Glomerular visceral epithelial cell (primary cell): Measurements from ENCODE around the gene SLC1A4.
"Not testable (repeated sequence)": the region's sequence is repeated elsewhere in the genome, so short reads cannot be mapped to it uniquely, and the experiment has no call there.

Experiments
- DNase-seq: peaks from one replicate; pipeline ENCODE4 v3.0.0-alpha.2; 2016; ENCODE audit errors: extremely low spot score

SLC1A4 gene

DNA sequence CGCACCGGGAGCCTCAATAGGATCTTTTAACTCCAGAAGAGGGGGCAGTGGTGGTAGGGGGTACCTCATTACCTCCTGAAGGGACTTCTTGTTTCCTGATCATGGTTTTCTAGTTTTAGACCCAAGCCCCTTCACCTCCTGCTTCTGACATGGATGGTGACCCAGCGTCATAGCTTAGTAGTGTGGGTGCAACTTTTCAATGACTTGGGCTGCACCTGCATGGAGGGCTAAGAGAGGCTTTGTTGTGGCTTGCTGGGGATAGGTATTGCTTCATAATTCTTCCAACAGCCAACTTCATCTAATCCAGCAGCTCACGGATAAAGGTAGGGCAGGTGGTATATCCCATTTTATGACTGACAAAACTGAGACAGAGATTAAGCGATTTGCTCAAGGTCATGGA is 3.0 kb downstream of the SLC1A4 start:
- DNase-seq = no peak

GRCh38 chr2:64992990-64993389 is 3.8 kb downstream of the SLC1A4 start:
- no peak for DNase-seq

DNA sequence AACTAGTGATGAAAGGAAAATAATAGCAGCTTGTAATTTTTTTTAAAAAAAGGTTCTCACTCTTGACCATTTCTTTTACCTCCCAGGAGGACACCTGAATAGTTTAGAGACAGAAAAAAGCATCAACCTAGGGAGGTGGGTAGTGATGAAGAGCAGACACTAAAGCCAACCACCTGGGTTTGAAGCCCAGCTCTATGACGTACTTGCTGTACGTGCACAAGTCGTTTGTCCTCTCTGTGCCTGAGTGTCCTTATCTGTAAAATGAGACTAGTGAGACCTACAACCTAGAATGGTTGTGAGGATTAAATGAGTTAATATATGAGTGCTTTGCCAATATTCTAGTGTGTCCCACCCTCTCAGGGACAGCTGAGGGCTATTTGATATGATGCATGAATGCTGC is 5.8 kb downstream of the SLC1A4 start:
- DNase-seq = no peak

DNA sequence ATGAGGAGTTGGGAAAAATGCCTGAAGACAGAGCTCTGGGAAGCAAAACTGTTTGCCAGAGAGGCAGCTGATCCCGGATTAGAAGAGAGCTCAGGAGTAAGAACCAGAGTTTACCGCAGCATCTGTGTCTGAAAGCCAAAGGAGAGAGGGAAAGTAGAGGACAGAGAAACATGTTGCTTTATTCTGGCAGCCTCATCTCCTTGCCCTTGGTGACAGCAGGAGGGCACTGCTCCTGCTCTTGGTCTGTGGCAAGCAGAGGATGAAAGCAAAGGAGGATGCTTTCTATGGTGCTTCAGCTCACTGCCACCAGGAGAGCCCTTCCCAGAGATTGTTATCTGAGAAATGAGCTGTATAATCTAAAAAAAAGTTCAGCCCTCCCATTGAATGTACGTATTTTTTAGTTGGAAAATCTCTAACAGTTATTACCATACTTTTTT is 7.7 kb downstream of the SLC1A4 start:
- no peak for DNase-seq

GRCh38 chr2:64998658-64999061 is 9.5 kb downstream of the SLC1A4 start:
- DNase-seq = no peak

- DNase-seq = no peak
Measured at GRCh38 chr2:64999754-65000153, 10.6 kb downstream of the SLC1A4 start.

GRCh38 chr2:65000644-65001043 is 11.4 kb downstream of the SLC1A4 start:
- no peak for DNase-seq

GRCh38 chr2:65003037-65003436 is 13.8 kb downstream of the SLC1A4 start:
- no peak for DNase-seq

DNA sequence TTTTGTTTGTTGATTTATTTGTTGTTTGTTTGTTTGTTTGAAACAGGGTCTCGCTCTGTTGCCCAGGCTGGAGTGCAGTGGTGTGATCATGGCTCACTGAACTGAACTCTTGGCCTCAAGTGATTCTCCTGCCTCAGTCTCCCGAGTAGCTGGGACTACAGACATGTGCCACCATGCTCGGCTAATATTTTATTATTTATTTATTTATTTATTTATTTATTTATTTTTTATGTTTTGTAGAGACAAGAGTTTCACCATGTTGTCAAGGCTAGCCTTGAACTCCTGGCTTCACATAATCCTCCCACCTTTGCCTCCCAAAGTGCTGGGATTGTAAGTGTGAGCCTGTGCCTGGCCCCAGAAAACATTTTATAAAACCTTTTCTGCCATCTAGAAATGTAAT is 15.0 kb downstream of the SLC1A4 start:
- not testable (repeated sequence) for DNase-seq

DNA sequence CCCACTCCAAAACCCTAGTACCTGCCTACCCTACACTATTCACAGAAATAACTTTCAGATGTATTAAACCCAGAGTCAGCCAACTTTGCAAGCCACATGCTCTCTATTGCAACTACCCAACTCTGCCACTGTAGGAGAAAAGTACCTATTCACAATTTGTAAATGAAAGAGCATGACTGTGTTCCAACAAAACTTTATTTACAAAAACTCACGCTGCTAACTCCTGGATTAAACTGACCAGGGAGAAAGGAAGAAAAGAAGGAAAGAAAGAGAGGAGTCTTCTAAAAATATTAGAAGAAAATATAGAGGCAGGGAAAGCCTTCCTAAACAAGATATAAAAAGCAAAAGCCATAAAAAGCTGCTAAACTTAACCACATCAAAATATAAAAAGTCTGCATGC is 24.6 kb downstream of the SLC1A4 start:
- no peak for DNase-seq

- DNase-seq = no peak
Measured at GRCh38 chr2:65015731-65016130, 26.5 kb downstream of the SLC1A4 start.

GRCh38 chr2:65016789-65017188 is 27.6 kb downstream of the SLC1A4 start:
- DNase-seq = no peak

- no peak for DNase-seq
Measured at GRCh38 chr2:65017335-65017734, 28.1 kb downstream of the SLC1A4 start.

DNA sequence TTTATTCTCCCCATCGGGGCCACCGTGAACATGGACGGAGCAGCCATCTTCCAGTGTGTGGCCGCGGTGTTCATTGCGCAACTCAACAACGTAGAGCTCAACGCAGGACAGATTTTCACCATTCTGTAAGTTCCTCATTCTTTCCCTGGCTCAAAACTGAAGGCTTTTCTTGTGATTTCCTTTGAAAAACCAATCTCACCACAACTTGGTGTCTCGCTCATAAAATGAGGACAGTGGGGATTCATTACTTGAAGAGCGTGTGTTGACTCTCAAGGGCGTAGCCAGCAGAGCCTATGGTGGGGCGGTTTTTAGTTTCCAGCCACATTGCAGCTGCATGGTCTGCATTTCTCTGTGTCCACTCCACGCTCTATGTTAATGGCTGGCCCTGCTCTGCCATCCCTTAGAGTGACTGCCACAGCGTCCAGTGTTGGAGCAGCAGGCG is 29.0 kb downstream of the SLC1A4 start:
- no peak for DNase-seq

GRCh38 chr2:65019010-65019409 is 29.8 kb downstream of the SLC1A4 start:
- DNase-seq = no peak

DNA sequence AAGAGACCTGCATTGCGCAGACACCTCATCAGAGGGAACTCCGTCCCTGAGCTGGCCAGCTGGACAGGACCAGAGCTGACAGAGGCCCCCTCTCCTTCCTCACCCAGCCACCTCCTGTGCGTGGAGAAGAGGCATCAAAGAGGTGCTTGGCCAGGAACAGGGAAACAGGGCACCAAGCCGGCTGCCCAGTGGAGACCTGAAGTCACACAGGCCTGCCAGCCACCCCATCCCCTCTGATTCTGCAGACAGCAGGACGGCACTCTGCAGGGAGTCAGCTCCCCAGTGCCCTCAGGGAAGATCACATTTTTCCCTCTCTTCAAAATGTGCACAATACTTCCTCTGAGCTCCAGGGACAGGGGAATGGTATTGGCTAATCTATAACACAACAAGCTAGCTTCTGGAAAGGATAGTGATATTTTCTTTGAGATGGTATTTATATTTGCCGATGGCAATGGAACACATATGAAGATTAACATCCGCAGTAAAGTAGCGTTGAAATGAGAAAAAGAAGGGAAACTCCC is 30.5 kb downstream of the SLC1A4 start:
- DNase-seq = no peak

- DNase-seq = not testable (repeated sequence)
Measured at GRCh38 chr2:65020251-65020650, 31.1 kb downstream of the SLC1A4 start.

GRCh38 chr2:65020943-65021528 is 31.8 kb downstream of the SLC1A4 start:
- no peak for DNase-seq

GRCh38 chr2:65021709-65022108 is 32.5 kb downstream of the SLC1A4 start:
- DNase-seq = no peak

DNA sequence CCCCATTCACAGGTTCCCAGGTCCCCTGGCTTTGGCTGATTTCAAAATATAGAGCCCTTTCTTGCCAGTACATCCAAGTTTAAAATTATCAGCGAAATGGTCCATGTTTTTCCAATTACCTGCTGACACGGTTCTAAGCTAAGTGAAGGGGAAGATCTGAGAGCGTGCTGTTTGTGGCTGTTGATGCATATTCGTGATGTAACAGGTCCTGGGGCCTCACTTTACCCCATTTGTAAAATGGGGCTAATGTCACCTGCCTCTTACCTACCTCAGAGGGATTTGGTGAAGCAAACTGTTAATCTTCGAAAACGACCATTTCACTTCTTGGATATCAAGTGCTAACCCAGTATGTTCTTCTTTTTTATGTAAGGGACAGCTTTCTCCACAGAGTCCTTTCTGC is 33.0 kb downstream of the SLC1A4 start:
- DNase-seq = no peak

GRCh38 chr2:65023742-65024141 is 34.5 kb downstream of the SLC1A4 start:
- DNase-seq = no peak

GRCh38 chr2:65024149-65024829 is 35.1 kb downstream of the SLC1A4 start:
- DNase-seq = peak; percentile 44

GRCh38 chr2:65025453-65026123 is 36.4 kb downstream of the SLC1A4 start:
- no peak for DNase-seq
